GM23338 (cell line): ENCODE results near the gene PLRG1. TPM values are rescaled to one million over a fixed set of nuclear protein-coding genes. Genes with fewer than 3 reads are reported as not detected.

Source experiments
- ATAC-seq: fragments of 200-7000 bp; cut with Tn5 transposase; 3 replicates; pipeline ENCODE4 v1.9.1; 2020
- DNase-seq: peaks from one replicate; pipeline ENCODE4 v3.0.0-alpha.2; 2015; ENCODE audit warnings: low spot score
- H2AFZ ChIP-seq: fragments of 200-600 bp; sonication (generic); 2 replicates; pipeline ENCODE4 v1.8.0; 2016; ENCODE audit warnings: antibody characterized with exemption, mild to moderate bottlenecking, moderate library complexity
- H3F3A ChIP-seq: fragments of 200-600 bp; sonication (generic); replicated peaks from 2 replicates; pipeline ENCODE4 v1.8.0; 2017; ENCODE audit warnings: antibody characterized with exemption, mixed run types, low read depth
- H3K27ac ChIP-seq: fragments of 200-600 bp; sonication (generic); 2 replicates; pipeline ENCODE4 v1.6.1; 2016; ENCODE audit warnings: low read depth
- H3K27me3 ChIP-seq: fragments of 200-600 bp; sonication (generic); 2 replicates; pipeline ENCODE4 v1.8.0; 2016; ENCODE audit warnings: mild to moderate bottlenecking, mixed run types, moderate library complexity; ENCODE audit not compliant: insufficient read depth
- H3K36me3 ChIP-seq: fragments of 200-600 bp; sonication (generic); 2 replicates; pipeline ENCODE4 v1.8.0; 2016; ENCODE audit warnings: mild to moderate bottlenecking; ENCODE audit not compliant: insufficient read depth
- H3K4me1 ChIP-seq: fragments of 200-600 bp; sonication (generic); 2 replicates; pipeline ENCODE4 v1.8.0; 2016; ENCODE audit warnings: mild to moderate bottlenecking, moderate library complexity; ENCODE audit not compliant: insufficient read depth
- H3K4me2 ChIP-seq: fragments of 200-600 bp; sonication (generic); 2 replicates; pipeline ENCODE4 v1.7.1; 2017; ENCODE audit warnings: mixed run types
- H3K4me3 ChIP-seq: fragments of 200-600 bp; sonication (generic); 2 replicates; pipeline ENCODE4 v1.6.1; 2016; ENCODE audit warnings: mixed run types
- H3K79me2 ChIP-seq: fragments of 200-600 bp; sonication (generic); replicated peaks from 2 replicates; pipeline ENCODE4 v1.8.0; 2017; ENCODE audit warnings: mild to moderate bottlenecking; ENCODE audit not compliant: insufficient read depth
- H3K9me2 ChIP-seq: fragments of 200-600 bp; sonication (generic); 2 replicates; pipeline ENCODE4 v1.8.0; 2017; ENCODE audit not compliant: insufficient read depth
- H4K20me1 ChIP-seq: fragments of 200-600 bp; sonication (generic); replicated peaks from 2 replicates; pipeline ENCODE4 v1.8.0; 2017; ENCODE audit warnings: mild to moderate bottlenecking; ENCODE audit not compliant: insufficient read depth
- H3K27ac Mint-ChIP-seq: 2 replicates; pipeline ENCODE4 v1.8.0; 2020; ENCODE audit warnings: inconsistent platforms, mild to moderate bottlenecking, moderate library complexity, mixed read lengths
- H3K27me3 Mint-ChIP-seq: 3 replicates; pipeline ENCODE4 v1.8.0; 2022; ENCODE audit warnings: low read depth, mild to moderate bottlenecking, moderate library complexity, mixed read lengths, inconsistent platforms; ENCODE audit not compliant: insufficient read depth, poor library complexity
- H3K36me3 Mint-ChIP-seq: 3 replicates; pipeline ENCODE4 v1.8.0; 2021; ENCODE audit warnings: low read depth, mild to moderate bottlenecking, inconsistent platforms, moderate library complexity, mixed read lengths
- H3K4me1 Mint-ChIP-seq: 3 replicates; pipeline ENCODE4 v1.8.0; 2020; ENCODE audit warnings: mild to moderate bottlenecking, inconsistent platforms, mixed read lengths
- H3K4me3 Mint-ChIP-seq: 3 replicates; pipeline ENCODE4 v1.8.0; 2021; ENCODE audit warnings: moderate library complexity, mild to moderate bottlenecking, inconsistent platforms, mixed read lengths
- H3K9me3 Mint-ChIP-seq: 3 replicates; pipeline ENCODE4 v1.8.0; 2020; ENCODE audit warnings: moderate library complexity, mild to moderate bottlenecking, inconsistent platforms, mixed read lengths
- CREB1 ChIP-seq: fragments of 250-450 bp; sonication (Bioruptor Pico); IDR thresholded peaks from 2 replicates; pipeline ENCODE4 v1.5.0; 2020; ENCODE audit warnings: low read depth, mild to moderate bottlenecking, moderate library complexity
- EZH2 ChIP-seq: fragments of 200-600 bp; sonication (generic); IDR thresholded peaks from one replicate; pipeline ENCODE4 v1.8.0; 2017; ENCODE audit warnings: antibody characterized with exemption, mild to moderate bottlenecking, low read depth; ENCODE audit not compliant: unreplicated experiment
- EZH2phosphoT487 ChIP-seq: fragments of 200-600 bp; sonication (generic); IDR thresholded peaks from one replicate; pipeline ENCODE4 v1.8.1; 2018; ENCODE audit warnings: antibody characterized with exemption; ENCODE audit not compliant: unreplicated experiment
- JUNB ChIP-seq: IDR thresholded peaks from one replicate; pipeline ENCODE4 v1.6.1; 2016; ENCODE audit warnings: antibody characterized with exemption; ENCODE audit not compliant: unreplicated experiment
- NANOG ChIP-seq: IDR thresholded peaks from 2 replicates; pipeline ENCODE4 v1.6.1; 2016; ENCODE audit warnings: antibody characterized with exemption, borderline replicate concordance
- POLR2AphosphoS5 ChIP-seq: IDR thresholded peaks from 2 replicates; pipeline ENCODE4 v1.6.1; 2016; ENCODE audit warnings: antibody characterized with exemption, low read depth
- STAT1 ChIP-seq: IDR thresholded peaks from one replicate; pipeline ENCODE4 v1.6.1; 2016; ENCODE audit warnings: antibody characterized with exemption; ENCODE audit not compliant: unreplicated experiment
- ZNF114 ChIP-seq: fragments of 250-450 bp; sonication (Bioruptor Pico); IDR thresholded peaks from 2 replicates; pipeline ENCODE4 v1.5.0; 2020; ENCODE audit warnings: mild to moderate bottlenecking, moderate library complexity
- ZNF331 ChIP-seq: fragments of 250-450 bp; sonication (Bioruptor Pico); IDR thresholded peaks from 2 replicates; pipeline ENCODE4 v1.5.0; 2020; ENCODE audit warnings: low read depth, mild to moderate bottlenecking, moderate library complexity
- polyA plus RNA-seq: library from polyadenylated mRNA; unstranded; fragments of >200 nt; fragmentation: Nextera tagmentation; extraction: Ambion mirVana; gene quantifications from 2 replicates; pipeline ENCODE4 v1.2.1, GENCODE V29; 2016
- total RNA-seq: library from RNA; depleted of rRNA; stranded (reverse); fragments of >200 nt; shearing (Covaris generic); gene quantifications from 2 replicates; pipeline ENCODE4 v1.2.3, GENCODE V29; 2014
- TF ChIP-seq, protein P1 (sequence below): fragments of 250-450 bp; sonication (Bioruptor Pico); IDR thresholded peaks from 2 replicates; pipeline ENCODE4 v1.5.0; 2020; ENCODE audit warnings: mild to moderate bottlenecking, moderate library complexity
- TF ChIP-seq, protein P2 (sequence below): IDR thresholded peaks from one replicate; pipeline ENCODE4 v1.6.1; 2018; ENCODE audit warnings: antibody characterized with exemption; ENCODE audit not compliant: unreplicated experiment
- TF ChIP-seq, protein P3 (sequence below), 2 experiments: fragments of 200-600 bp in 1 of 2; sonication (generic) in 1 of 2; conservative IDR thresholded peaks; 2 replicates each; pipeline versions ENCODE4 v1.5.1 to v1.6.1; 2016 to 2017; ENCODE audit warnings: antibody characterized with exemption in 2 of 2, low read depth in 2 of 2, mild to moderate bottlenecking in 2 of 2, moderate library complexity in 1 of 2
- TF ChIP-seq, protein P4 (sequence below): IDR thresholded peaks from 2 replicates; pipeline ENCODE4 v1.6.1; 2016; ENCODE audit warnings: antibody characterized with exemption

Gene PLRG1
- total and polyA plus RNA-seq, 2 experiments from 2014 or later, result 77.3 to 82.7 TPM

DNA sequence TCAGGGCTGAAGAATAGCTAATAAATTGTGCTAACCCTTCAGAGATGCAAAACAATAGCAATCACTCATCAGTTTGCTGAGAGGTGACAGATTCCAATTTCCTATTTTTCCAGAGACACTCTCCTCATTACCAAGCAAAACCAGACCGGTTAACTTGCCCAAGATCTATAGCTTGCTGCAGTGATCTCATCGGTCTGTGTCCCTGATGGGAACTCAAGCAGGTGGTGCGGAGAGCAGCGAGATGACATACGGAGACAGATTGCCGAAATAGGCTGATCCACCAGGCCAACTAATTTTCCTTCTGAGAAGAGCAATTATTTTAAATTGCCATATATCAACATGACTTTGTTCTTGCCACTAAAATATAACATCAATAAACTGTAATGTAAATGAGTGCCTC, 48.1 kb downstream of the PLRG1 start:
- Histone ChIP-seq H3K4me1 (0 out of 2 replicates have a peak, but pooled peaks cover 3% of the 10 kb centered on the region), H3F3A (no peaks in the 10 kb centered on the region), H3K36me3 (no peaks in the 10 kb centered on the region), H3K27ac (no peak overlapping the region), H4K20me1 (no peaks in the 10 kb centered on the region), H3K27me3 (no peaks in the 10 kb centered on the region), H3K79me2 (no peaks in the 10 kb centered on the region), H3K9me2 (no peaks in the 10 kb centered on the region), H3K4me2 (no peak overlapping the region), H2AFZ (no peak overlapping the region), H3K4me3 (no peak overlapping the region)
- TF ChIP-seq EZH2phosphoT487, result no peak
- no peak for TF ChIP-seq NANOG
- no peak for TF ChIP-seq POLR2AphosphoS5
- TF ChIP-seq, protein P1, sequence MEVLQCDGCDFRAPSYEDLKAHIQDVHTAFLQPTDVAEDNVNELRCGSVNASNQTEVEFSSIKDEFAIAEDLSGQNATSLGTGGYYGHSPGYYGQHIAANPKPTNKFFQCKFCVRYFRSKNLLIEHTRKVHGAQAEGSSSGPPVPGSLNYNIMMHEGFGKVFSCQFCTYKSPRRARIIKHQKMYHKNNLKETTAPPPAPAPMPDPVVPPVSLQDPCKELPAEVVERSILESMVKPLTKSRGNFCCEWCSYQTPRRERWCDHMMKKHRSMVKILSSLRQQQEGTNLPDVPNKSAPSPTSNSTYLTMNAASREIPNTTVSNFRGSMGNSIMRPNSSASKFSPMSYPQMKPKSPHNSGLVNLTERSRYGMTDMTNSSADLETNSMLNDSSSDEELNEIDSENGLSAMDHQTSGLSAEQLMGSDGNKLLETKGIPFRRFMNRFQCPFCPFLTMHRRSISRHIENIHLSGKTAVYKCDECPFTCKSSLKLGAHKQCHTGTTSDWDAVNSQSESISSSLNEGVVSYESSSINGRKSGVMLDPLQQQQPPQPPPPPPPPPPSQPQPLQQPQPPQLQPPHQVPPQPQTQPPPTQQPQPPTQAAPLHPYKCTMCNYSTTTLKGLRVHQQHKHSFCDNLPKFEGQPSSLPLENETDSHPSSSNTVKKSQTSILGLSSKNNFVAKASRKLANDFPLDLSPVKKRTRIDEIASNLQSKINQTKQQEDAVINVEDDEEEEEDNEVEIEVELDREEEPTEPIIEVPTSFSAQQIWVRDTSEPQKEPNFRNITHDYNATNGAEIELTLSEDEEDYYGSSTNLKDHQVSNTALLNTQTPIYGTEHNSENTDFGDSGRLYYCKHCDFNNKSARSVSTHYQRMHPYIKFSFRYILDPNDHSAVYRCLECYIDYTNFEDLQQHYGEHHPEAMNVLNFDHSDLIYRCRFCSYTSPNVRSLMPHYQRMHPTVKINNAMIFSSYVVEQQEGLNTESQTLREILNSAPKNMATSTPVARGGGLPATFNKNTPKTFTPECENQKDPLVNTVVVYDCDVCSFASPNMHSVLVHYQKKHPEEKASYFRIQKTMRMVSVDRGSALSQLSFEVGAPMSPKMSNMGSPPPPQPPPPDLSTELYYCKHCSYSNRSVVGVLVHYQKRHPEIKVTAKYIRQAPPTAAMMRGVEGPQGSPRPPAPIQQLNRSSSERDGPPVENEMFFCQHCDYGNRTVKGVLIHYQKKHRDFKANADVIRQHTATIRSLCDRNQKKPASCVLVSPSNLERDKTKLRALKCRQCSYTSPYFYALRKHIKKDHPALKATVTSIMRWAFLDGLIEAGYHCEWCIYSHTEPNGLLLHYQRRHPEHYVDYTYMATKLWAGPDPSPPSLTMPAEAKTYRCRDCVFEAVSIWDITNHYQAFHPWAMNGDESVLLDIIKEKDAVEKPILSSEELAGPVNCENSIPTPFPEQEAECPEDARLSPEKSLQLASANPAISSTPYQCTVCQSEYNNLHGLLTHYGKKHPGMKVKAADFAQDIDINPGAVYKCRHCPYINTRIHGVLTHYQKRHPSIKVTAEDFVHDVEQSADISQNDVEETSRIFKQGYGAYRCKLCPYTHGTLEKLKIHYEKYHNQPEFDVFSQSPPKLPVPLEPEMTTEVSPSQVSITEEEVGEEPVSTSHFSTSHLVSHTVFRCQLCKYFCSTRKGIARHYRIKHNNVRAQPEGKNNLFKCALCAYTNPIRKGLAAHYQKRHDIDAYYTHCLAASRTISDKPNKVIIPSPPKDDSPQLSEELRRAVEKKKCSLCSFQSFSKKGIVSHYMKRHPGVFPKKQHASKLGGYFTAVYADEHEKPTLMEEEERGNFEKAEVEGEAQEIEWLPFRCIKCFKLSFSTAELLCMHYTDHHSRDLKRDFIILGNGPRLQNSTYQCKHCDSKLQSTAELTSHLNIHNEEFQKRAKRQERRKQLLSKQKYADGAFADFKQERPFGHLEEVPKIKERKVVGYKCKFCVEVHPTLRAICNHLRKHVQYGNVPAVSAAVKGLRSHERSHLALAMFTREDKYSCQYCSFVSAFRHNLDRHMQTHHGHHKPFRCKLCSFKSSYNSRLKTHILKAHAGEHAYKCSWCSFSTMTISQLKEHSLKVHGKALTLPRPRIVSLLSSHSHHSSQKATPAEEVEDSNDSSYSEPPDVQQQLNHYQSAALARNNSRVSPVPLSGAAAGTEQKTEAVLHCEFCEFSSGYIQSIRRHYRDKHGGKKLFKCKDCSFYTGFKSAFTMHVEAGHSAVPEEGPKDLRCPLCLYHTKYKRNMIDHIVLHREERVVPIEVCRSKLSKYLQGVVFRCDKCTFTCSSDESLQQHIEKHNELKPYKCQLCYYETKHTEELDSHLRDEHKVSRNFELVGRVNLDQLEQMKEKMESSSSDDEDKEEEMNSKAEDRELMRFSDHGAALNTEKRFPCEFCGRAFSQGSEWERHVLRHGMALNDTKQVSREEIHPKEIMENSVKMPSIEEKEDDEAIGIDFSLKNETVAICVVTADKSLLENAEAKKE (CRISPR knock-in tag), result no peak
- no peak for TF ChIP-seq CREB1
- TF ChIP-seq ZNF114 (CRISPR knock-in tag), result no peak
- TF ChIP-seq, protein P2, sequence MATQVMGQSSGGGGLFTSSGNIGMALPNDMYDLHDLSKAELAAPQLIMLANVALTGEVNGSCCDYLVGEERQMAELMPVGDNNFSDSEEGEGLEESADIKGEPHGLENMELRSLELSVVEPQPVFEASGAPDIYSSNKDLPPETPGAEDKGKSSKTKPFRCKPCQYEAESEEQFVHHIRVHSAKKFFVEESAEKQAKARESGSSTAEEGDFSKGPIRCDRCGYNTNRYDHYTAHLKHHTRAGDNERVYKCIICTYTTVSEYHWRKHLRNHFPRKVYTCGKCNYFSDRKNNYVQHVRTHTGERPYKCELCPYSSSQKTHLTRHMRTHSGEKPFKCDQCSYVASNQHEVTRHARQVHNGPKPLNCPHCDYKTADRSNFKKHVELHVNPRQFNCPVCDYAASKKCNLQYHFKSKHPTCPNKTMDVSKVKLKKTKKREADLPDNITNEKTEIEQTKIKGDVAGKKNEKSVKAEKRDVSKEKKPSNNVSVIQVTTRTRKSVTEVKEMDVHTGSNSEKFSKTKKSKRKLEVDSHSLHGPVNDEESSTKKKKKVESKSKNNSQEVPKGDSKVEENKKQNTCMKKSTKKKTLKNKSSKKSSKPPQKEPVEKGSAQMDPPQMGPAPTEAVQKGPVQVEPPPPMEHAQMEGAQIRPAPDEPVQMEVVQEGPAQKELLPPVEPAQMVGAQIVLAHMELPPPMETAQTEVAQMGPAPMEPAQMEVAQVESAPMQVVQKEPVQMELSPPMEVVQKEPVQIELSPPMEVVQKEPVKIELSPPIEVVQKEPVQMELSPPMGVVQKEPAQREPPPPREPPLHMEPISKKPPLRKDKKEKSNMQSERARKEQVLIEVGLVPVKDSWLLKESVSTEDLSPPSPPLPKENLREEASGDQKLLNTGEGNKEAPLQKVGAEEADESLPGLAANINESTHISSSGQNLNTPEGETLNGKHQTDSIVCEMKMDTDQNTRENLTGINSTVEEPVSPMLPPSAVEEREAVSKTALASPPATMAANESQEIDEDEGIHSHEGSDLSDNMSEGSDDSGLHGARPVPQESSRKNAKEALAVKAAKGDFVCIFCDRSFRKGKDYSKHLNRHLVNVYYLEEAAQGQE, result no peak
- no peak for TF ChIP-seq ZNF331 (CRISPR knock-in tag)
- TF ChIP-seq, protein P3, sequence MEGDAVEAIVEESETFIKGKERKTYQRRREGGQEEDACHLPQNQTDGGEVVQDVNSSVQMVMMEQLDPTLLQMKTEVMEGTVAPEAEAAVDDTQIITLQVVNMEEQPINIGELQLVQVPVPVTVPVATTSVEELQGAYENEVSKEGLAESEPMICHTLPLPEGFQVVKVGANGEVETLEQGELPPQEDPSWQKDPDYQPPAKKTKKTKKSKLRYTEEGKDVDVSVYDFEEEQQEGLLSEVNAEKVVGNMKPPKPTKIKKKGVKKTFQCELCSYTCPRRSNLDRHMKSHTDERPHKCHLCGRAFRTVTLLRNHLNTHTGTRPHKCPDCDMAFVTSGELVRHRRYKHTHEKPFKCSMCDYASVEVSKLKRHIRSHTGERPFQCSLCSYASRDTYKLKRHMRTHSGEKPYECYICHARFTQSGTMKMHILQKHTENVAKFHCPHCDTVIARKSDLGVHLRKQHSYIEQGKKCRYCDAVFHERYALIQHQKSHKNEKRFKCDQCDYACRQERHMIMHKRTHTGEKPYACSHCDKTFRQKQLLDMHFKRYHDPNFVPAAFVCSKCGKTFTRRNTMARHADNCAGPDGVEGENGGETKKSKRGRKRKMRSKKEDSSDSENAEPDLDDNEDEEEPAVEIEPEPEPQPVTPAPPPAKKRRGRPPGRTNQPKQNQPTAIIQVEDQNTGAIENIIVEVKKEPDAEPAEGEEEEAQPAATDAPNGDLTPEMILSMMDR (conservative IDR thresholded peaks at IDR 0.05; ENCODE audit: low read depth in 2 of 2), result no peak
- TF ChIP-seq STAT1, result no peak
- TF ChIP-seq, protein P4, sequence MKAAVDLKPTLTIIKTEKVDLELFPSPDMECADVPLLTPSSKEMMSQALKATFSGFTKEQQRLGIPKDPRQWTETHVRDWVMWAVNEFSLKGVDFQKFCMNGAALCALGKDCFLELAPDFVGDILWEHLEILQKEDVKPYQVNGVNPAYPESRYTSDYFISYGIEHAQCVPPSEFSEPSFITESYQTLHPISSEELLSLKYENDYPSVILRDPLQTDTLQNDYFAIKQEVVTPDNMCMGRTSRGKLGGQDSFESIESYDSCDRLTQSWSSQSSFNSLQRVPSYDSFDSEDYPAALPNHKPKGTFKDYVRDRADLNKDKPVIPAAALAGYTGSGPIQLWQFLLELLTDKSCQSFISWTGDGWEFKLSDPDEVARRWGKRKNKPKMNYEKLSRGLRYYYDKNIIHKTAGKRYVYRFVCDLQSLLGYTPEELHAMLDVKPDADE, result no peak
- TF ChIP-seq JUNB, result no peak
- TF ChIP-seq EZH2, result no peak
- Mint-ChIP-seq H3K4me3 (no peak overlapping the region), H3K4me1 (peaks cover 8% of the 10 kb centered on the region), H3K27ac (no peak overlapping the region), H3K36me3 (no peaks in the 10 kb centered on the region), H3K27me3 (no peaks in the 10 kb centered on the region), H3K9me3 (no peaks in the 10 kb centered on the region; the same call in 2 of the 3 replicates)
- DNase-seq (no peak), ATAC-seq (no peak)
